OCI-LY3 (cell line): ENCODE measurements around the gene HSBP1.

Experiments
- CTCF ChIP-seq: fragments of 200-600, 300-600 bp; sonication (generic); IDR thresholded peaks from 2 replicates; pipeline ENCODE4 v1.5.1; 2014; ENCODE audit warnings: antibody characterized with exemption, low read length, low read depth
- EZH2phosphoT487 ChIP-seq: fragments of 200-600 bp; shearing (Covaris generic); IDR thresholded peaks from 2 replicates; pipeline ENCODE4 v1.6.1; 2018; ENCODE audit warnings: antibody characterized with exemption, mixed run types, low read depth

GRCh38 chr16:83791916-83792315, 15.9 kb upstream of the HSBP1 start:
- TF ChIP-seq CTCF (no peak), EZH2phosphoT487 (no peak)
